Measurements from ENCODE around the gene FAM162A.
A peak's percentile ranks its signal among the peaks of the same experiment; 100 is the strongest.
"Not testable (repeated sequence)": the region's sequence is repeated elsewhere in the genome, so short reads cannot be mapped to it uniquely, and the experiment has no call there.

The FAM162A gene, protein sequence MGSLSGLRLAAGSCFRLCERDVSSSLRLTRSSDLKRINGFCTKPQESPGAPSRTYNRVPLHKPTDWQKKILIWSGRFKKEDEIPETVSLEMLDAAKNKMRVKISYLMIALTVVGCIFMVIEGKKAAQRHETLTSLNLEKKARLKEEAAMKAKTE

GRCh38 chr3:122383771-122384697 is at the start of gene FAM162A:
Gene FAM162A, plus strand, starts transcription at chr3:122384182. Its CDS starts 84 bp downstream, at chr3:122384266.
- DNase-seq = peak; percentile 97

- DNase-seq = no peak
Observed at GRCh38 chr3:122342803-122343202, 41.2 kb upstream of the FAM162A start.

GRCh38 chr3:122343654-122344053 is 40.3 kb upstream of the FAM162A start:
- no peak for DNase-seq

DNA sequence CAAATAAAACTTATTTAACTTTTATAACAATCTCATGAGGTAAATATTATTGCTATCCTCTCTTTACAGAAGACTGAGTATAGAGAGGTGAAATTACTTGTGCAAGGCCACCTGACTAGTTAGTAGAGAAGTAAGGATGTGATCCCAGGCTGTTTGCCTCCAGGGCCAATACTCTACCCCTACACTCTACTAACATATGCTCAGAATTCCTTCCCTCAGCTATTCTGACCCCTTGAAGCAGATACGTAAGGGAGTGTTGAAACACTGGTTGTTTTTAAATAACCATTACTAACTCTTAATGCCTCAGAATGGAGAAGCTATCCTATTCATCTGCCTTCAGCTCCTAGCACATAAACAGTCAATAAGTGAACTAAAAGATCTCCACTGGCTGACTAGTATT is 34.8 kb upstream of the FAM162A start:
- DNase-seq = no peak

DNA sequence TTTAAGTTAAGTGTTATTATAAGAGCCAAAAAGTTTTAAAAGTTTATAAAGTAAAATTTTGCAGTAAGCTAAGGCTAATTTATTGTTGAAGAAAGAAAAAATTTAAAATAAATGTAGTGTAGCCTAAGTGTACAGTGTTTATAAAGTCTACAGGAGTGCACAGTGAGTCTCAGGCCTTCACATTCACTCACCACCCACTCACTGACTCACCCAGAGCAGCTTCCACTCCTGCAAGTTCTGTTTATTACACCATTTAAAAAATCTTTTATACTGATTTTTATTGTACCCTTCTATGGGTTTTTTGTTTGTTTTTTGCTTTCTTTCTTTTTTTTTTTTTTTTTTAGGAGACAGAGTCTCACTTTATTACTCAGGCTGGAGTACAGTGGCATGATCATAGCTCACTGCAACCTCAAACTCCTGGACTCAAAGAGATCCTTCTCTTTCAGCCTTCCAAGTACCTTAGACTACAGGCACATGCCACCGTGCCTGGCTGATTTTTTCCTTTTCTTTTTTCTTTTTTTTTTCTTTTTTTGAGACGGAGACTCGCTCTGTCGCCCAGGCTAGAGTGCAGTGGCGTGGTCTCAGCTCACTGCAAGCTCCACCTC is 33.1 kb upstream of the FAM162A start:
- no peak for DNase-seq

GRCh38 chr3:122351612-122352011 is 32.4 kb upstream of the FAM162A start:
- no peak for DNase-seq

- DNase-seq = no peak
Observed at GRCh38 chr3:122353215-122353614, 30.8 kb upstream of the FAM162A start.

GRCh38 chr3:122353893-122354401 is 30.0 kb upstream of the FAM162A start:
- DNase-seq = no peak

DNA sequence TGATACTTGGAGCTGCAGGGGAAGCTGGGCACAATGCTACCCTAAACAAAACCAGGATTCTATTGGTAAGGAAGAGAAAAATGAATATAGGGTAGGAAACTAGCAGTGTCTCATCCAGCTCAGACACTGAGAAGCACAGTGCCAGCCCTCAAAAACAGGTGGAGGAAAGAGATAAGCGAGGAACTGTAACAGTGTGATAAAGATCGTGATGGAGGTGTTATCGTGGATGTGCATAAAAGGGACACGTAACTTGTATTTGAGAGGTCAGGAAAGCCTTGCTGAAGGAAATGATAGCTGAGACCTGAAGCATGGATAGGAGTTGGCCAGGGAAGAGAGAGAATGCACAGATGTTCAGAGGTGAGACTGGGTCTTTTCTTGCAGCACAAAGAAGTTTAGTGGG is 28.4 kb upstream of the FAM162A start:
- DNase-seq = no peak

GRCh38 chr3:122356402-122356801 is 27.6 kb upstream of the FAM162A start:
- DNase-seq = peak; percentile 63

DNA sequence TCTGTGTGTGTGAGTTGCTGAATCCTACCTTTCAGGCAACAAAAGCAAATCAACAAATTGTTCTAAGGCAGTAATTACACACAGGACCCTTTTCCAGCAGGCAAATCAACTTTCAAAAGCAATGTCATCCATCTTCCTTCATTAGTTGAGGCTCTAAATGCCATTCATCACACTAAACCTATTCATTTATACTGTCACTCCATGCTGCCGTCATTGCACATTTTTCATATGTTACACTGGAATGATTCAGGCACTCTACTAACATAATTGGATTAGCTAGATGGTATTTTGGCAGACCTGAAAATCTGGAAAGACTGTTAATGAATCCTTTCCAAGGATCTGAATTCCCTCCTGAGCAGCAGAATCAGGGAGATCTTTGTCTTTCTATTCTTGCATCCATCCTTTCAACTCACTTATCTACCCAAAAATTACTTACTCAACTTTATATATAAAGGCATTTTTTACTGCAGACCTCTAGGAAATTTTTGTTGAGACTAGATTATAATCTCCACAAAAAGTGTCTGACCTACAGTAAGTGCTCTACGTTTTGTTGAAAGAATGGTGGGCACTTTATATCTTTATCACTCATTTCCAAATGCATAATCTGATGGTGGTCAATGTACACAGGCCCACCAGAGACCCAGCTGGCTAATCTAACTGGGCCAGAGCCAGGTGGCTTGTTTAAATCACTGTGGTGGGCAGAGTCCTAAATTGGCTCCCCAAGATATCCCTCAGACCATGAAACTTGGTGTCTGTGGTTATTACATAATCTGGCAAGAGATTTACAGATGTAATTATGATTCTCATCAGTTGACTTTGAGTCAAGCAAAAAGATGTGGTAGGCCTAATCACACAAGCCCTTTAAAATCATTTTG is 25.9 kb upstream of the FAM162A start:
- no peak for DNase-seq

DNA sequence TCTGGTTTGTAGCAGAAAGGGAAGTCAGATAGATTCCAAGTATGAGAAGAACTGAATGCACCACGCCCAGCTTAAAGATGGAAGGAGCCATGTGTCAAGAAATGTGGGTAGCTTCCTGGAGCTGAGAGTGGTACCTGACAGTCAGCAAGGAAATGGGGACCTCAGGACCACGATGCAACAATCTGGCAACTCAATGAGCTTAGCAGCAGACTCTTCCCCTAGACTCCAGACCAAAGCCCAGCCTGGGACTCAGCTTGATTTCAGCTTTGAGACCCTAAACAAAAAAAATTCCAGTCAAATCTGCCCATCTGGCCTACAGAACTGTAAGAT is 25.3 kb upstream of the FAM162A start:
- no peak for DNase-seq

DNA sequence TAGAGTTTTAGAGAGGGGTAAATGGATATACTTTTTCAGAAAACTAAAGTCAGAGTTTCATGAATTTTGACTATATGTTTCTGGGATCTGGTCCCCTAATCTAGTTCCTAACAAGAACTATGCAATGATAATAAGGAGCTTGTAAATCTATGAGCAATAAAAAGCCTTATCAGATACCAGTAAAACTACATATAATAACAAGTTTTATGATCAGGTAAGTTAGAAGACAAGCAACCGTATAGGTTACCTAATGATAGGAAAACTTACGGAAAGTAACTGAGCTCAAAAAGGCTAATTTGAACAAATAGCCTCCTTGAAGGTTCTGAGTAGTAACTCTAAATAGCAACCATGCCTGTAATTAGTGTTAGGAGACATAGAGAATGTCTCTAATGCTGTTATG is 22.0 kb upstream of the FAM162A start:
- DNase-seq = no peak

DNA sequence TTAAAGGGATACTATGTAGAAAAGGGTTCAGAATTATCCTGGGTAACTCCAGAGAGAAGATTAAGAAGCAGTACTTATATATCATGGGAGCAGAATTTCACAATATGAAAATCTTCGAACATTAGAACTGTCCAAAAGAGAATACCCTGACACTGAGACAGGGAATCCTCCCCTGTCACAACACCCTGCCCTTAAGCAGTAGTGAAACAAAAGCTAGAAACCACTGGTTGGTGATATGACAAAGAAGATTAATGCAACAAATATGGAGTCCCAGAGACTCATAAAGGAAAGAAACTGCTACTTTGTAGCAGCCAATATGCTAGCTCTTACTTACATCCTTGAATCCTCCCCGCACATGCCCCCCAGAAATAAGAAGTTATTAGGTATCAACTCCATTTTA is 19.5 kb upstream of the FAM162A start:
- no peak for DNase-seq

DNA sequence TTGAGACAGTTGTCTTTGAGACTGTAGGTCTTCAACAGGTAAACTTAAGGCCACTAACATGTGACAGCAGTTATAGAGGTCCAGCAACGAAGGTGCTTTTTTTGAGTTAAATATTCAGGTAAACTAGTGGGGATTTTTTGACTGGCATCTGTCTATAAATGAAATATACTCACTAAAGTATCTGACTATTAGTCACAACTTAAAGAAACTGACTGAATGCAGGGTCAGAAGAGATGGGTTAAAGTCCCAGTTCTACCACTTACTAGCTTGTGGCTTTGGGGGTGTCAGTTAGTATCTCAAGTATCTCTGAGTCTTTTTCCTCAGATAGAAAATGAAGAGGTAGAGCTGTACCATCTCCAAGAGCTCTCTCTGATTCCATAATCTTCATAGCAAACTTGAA is 18.9 kb upstream of the FAM162A start:
- DNase-seq = no peak

GRCh38 chr3:122365582-122366378 is 18.2 kb upstream of the FAM162A start:
- DNase-seq = not testable (repeated sequence)

- DNase-seq = no peak
Observed at GRCh38 chr3:122366379-122366749, 17.6 kb upstream of the FAM162A start.

GRCh38 chr3:122374034-122374433 is 9.9 kb upstream of the FAM162A start:
- no peak for DNase-seq

DNA sequence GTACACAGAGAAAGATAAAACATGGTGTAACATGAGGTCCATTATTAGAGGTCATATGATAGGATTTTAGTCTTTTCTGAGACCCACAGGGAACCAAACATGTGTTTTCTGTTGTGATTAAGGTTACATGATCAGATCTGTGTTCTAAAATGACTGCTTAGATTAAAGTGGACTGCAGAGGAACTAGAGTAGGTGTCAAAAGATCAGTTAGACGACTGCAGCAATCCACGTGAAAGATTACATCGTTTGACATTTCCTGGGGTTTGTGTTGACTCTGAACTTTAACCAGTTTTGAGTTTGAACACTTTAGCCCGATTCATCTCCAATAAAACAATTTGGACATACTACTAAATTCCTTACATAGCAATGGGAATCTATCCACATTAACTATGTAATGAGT is 6.0 kb upstream of the FAM162A start:
- no peak for DNase-seq

GRCh38 chr3:122382888-122383666 is 905 bp upstream of the FAM162A start, which contains the start of gene MIX23:
Gene MIX23, minus strand, starts transcription at chr3:122383231. Its CDS starts 7 bp downstream, at chr3:122383224.
- peak; percentile 94 for DNase-seq

DNA sequence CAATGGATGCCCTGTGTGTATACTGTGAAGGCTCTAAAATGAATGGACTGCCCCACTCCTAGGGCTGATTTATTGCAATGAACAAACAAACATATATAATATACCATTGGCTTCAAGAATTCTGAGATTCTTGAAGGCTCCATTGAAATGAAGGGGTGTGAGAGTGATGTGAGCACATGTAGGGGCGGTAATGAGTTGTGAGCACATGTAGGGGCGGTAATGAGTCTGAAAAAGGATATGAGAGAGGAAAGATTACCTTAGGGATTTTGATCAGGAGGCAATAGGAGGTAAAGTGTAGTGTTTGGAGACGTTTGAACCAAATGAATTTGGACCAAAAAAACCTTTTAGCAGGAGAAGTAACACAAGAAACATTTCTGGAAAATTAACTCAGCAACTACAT is 3.7 kb downstream of the FAM162A start:
- no peak for DNase-seq

Data from activated effector memory CD4-positive, alpha-beta T cell treated with anti-CD3 and anti-CD28 coated beads, Interleukin-2, amount 50 U/mL, for 16 hours (primary cell).